Femur (tissue), 1 donor: Measurements from ENCODE around the gene AUTS2.

Source experiments
- DNase-seq: peaks from one replicate; pipeline ENCODE4 v3.0.0-alpha.2; 2017

Gene AUTS2

DNA sequence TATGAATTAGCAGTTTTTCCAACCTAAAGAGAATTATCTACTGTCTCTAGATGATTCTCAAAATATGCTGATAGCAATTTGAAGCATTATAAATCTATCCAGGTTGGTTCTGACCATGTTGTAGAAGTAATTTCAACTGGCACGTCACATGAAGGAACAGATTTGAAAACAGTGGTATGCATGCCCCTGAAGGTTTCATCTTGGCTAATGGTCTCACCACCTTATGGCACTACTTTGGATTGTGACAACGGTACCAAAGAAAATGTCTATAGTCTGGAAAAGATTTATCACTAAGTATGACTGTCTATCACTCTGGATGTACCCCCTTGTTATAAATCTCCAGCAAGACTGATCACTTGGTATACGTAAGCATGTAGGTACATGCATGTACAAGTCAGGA is 810.6 kb downstream of the AUTS2 start:
- DNase-seq = no peak

DNA sequence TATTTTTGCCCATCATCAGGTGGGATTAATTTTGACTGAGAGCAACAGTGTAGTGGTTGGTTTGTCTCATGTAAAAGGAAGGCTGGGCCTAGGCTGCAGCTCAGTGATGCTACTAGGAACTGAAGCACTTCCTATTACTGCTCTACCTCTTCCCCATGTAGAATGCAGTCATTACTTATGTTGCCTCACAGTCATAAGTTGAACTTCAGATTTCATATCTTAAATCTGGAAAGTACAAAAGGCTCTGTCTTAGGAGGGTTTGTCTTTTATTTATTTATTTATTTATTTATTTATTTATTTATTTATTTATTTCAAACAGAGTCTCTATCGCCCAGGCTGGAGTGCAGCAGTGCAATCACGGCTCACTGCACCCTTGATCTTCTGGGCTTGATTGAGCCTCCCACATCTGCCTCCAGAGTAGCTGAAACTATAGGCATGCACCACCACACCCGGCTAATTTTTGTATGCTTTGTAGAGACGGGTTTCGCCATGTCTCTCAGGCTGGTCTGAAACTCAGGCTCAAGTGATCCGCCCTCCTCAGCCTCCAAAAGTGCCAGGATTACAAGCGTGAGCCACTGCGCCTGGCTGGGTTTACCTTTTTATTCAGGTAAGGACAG is 812.0 kb downstream of the AUTS2 start:
- no peak for DNase-seq

DNA sequence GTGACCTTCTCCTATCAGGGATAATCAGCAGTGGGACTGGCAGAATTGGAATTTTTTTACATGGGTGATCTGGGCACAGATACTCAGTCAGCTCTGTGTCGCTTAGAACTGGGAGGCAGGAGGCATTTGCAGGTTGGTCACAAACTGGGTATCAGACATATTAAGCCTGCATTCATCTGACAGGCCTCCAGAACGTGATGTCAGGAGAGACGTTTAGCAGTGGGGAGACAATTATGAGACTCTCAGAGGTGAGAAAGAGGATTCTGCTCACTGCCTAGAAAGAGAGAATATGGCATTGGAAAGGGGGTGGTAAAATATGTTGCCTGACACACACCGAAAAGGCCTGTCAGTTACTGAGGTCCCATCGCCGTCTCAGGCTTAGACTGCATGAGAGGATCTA is 816.1 kb downstream of the AUTS2 start:
- no peak for DNase-seq

DNA sequence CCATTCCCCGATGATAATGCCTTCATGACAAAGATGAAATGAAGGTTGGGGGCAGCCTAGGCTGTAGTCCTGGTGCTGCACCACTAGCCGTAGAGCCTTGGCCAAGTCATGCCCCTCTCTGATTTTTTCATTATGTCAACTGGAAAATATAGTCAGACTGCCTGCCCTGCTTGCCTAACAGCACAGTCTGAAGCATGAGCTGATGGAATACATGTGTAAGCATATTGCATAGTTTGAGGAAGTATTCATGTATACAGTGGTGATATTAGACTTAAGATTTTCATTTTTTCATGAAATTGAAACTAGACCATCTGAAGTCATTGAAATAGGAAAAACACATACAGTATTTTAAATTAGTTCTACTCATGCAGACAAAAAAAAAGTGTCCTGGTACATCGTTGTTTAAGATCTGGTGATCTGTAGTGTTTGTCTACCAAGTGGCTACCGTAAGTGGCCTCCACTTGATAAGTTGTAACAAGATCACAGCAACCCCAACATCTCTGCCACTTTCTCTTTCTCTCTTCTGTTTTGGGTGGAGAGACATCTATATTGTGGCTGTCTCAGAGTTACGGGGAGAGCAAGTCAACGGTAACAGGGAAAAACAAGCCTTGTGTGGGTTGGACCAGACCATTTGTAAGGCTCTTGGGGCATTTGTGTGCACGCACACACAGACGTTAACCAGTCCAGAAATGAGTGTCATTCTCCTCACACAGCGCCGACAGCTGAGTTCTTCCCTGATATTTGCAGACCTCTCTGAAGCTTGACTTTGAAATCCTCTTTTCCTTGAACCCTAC is 817.1 kb downstream of the AUTS2 start:
- DNase-seq = no peak

DNA sequence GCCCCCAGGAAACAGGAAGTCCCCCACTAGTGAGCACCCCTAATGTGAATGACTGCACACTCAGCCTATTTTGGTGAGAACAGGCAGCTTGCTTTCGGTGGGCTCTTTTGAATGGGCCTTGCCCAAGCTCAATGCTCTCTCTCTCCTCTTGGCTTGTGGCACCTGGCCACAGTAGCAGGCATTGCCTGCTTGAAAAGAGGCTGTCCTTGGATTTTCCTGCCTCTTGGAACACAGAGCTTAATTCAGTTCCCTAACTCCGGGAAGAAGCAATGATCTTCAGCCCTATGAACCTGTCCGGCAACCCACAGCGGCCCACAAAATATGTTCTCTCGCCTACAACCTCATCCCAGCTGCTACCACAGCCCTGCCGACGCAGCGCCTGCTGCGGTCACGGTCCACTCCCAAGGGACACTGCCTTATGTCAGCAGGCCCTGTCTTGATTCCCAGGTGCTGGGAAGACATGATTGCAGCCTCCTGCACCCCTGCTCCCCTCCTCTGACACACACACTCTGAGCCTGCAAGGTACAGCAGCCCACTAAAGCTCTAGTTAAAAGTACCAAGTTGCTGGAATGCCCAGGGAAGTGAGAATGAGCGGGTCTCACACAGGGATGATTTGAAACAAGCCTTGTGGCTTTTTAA is 818.2 kb downstream of the AUTS2 start:
- DNase-seq = peak; percentile 59

DNA sequence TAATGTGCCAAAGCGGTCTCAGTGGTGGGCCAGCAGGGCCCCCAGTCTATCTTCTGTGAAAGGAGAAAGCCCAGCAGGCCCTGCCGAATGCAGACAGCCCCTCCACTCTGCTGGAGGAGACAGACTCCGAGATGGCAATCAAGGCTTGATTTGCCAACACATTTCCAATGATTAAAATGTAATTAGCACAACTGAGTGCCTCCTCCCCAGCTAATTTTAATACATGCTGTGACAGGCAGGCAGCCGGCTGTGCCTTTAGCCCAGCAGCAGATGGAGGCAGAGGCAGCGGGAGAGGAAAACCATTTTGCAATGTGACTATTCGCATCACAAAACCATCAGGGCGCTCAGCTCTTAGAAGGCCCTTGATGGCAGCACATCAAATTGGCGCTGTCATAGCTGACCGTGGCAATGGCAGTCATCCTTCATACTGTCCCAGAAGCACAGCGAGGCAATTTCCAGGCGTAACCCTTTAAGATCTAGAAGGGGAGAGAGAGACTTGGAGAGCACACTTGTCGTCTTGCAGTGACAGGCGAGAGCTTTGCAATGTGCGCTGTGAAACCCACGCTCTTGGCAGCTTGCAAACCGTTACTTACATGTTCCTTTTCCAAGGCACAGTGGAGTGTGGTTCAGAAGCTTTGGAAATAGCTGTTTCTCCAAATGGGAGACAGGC is 818.8 kb downstream of the AUTS2 start:
- peak; percentile 41 for DNase-seq

DNA sequence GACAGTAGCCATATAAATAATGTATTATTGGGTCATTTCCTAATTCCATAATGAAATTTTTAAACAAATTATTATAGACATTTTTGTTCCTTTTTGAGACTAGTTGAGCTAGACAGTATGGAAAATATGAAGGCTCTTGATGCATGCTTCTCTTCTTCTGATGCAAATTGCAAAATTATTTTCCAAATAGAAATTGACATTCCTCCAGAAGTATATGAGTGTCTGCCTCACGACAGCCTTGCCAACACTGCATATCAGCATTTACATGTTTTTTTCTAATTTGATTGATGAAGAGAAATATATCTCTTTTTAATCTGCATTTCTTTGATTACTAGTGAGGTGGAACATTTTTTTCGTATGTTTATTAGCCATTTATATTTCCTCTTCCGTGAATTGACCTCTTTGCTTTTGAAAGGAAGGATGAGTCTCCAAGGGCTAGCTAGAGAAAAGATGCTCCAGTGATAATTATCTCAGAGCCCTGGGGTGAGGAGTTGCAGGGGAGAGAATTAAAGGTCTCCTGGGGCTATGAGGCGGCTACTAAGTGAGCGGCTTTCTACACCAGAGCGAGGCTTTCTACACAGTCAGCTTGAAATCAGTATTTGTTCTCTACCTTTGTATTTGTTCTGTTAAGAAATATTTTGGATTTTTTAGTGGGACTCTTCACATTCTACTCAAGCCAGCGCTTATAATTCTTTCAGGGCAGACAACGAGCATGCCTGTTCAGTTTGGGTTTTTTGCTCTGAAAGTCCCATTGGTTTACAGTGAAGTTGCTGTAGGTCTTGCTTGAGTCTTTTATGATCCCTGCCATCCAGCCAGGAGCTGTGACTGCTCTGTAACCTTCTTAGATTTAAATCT is 821.5 kb downstream of the AUTS2 start:
- no peak for DNase-seq

DNA sequence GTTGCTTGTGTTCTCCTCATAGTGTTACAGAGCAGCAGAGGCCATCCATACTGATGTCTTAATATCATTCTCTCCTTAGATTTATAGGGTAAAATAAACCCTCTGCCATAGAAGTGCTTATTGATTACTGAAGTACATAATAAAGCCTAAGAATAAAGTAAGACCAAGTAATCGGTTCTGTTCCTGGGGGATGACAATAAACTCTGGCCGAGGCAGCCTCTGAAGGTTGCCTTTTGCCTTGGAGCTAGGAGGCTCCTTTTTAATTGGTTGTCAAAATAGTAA is 822.0 kb downstream of the AUTS2 start:
- DNase-seq = no peak

DNA sequence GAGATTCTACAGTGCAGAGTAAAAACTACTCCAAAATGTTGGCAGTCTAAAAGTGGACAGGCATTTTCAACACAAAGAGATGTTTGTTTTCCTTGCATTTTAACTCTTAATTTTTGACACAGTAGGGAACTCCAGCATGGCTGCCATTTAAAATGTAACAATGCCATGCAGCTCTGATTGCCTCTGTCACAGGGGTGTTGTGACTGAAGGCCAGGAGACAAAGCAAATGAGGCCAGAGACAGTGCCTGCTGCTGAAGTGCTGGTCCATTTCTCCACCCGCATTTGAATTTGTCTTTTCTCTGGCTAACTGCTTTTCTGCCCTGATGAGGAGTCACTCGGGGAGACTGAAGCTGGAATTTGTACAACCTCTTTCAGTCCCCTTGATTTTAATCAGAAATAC is 823.0 kb downstream of the AUTS2 start:
- no peak for DNase-seq

DNA sequence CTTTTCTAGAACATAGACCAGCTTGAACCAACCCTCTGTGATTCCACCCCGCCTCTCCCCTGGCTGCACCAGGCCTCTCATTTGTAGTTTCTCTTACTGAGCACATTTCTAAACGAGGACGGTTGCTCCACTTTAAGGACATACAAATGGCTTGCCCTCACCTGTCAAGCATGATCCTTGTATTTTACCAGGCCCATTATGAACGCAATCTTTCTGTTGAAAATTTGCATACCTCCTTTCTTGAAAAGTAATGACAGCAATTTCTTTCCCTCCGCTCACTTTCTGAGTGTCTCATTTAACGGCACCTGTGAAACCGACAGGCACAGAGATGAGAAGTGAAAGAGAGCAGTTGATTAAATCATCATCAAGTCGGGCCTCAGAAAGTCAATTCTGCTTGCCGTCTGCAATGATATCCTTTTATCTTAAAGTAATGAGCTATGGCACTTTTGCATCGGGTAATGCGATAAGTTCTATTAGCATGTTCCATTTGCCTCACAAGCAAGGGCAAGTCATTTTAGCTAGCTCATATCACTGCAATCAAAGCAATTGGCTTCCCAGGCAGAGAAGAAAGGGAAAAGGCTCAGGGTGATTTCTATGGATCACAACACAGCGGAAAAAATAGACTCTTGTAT is 828.1 kb downstream of the AUTS2 start:
- no peak for DNase-seq

DNA sequence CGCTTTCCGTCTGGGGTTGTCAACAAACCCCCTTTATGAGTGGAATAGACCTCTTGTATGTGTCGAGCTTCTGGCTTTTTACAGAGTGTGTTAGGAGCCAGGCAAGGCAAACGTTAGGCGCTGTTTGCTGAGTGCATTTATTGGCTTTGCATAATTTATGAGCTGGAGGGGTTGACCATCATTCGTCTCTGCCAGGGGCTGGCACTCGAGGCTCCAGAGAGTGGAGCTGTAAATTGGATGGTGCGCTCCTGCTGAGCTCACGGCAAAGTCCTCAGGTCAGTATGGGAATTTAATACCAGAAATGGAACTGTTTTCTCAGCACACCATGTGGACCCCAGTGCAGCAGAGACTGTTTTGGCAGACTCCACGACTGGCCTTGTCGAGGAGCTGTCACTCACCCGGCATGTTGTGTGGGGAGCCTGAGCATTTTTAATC is 834.3 kb downstream of the AUTS2 start:
- peak; percentile 48 for DNase-seq

DNA sequence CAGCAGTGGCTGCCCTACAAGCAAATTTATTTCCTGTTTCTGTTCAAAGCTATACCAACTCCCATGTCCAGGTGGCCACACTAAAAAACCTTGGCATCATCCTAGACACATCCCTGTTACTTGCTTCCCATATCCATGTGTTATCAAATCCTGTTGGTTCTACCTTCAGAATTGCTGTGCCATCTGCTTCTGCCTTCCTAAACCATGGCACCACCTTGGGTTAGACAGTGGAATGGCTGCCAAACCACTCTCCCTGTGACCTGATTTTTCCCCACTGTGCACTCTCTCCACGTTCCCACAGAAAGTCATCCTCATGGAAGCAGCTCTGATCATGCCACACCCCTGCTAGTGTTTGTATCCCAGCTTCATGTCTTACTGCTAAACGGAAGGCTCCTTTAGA is 836.1 kb downstream of the AUTS2 start:
- no peak for DNase-seq

DNA sequence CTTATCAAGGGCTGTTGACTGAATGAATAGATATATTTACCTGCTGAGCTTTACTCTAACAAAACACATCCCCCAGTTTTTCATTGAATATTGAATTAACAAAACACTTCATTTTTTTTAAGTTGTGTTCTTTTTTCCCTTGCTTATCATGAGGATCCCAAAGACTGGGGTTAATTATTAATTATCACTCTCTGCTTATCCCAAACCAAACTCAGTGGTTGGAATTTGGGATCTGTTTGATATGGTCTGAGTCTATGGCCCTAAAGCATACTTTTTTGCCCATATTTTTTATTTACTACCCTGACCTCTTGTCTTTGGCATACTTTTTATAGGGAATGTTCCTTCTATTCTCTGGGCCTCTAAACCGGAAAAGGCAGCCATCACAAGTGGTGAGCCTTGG is 836.5 kb downstream of the AUTS2 start:
- DNase-seq = no peak

DNA sequence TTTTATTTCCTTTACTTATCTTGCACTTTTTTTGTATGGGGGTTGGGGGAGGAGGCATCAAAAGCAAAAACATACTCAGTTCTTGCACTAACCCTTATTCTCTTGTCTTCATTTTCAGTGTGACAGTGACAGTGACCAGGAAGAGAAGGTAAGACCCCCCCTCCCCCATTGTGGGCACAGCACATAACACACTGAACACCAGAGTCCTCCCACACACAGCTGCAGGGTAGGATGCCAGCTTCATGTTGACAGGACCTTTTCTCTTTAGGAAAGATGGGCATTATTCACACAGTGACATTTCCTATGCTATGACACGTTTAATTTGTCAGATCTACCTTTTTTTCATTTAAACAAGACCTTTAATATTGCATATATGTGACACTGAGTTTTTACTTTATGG is 837.4 kb downstream of the AUTS2 start:
- DNase-seq = no peak

DNA sequence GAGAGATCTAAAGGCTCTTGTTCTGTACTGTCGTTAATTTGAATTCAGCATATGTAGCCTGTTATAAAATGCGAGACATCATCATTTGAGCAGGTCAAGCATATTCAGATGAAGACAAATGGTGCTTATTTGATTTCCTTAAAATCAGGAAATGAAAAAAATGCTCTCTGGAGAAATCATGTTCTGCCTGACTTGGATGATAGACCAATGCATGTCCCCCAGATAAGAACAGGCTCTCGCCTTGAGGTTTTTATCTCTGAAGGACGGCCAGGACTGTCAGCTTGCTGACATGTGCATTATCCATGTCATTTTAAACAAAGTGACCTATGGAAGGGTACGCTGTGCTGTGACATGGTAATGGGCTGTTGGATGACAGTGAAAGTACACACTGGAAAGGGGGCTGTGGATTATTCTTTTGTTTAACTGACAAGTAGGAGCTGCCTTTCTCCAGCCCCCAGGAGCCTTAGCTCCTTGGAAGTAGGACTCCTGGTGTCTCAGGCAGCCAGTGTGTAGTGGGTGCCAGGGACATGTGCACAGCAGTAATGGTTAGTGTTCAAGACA is 838.6 kb downstream of the AUTS2 start:
- no peak for DNase-seq

DNA sequence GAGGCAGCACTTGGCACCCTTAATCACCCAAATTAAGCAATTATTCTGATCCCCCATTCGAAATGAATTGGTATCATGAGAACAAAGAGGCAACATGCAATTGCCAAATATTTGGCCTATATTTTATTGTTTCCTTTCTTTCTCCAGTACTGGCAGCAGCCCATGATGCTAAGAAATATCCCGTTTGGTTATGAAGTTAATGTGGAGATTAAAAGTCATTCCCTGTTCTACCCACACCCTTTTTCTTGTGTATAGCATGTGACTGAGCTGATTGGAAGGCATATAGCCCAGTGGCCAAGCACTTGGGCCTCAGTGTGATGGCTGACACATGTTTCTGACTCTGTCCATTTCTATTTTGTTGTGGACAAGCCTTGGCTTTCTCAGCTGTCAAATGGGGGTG is 841.4 kb downstream of the AUTS2 start:
- no peak for DNase-seq

DNA sequence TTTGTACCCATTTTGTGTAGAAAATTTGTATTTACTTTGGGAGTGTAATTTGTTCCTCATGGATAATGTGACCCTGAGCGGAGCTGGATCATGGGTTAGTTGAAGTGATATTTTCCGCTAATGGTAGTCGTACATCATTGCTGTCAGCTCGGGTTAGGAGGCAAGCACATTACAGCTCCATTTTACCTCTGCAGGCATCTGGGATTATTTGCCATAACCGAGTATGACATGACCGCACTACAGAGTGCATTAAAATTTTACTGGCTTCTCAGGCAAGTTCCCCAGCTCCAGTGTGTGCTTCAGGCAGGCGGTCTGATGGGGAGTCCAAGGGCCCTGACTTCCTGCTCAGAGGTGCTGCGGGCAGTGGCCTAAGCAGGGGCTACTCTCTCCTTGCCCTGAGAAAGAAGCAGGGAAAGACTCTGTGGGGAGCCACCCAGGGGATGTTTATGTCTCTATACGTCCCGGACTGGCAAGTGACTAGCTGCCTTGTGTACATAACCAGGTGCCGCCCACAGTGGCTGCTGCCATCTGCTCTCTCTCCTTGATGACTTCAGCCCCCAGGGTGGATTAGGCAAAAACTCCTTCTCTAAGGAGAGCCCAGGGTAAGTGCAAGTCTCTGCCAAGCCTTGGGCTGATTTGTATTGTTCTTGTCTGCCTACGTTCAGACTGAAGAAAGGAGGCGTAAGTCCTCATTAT is 848.3 kb downstream of the AUTS2 start:
- DNase-seq = no peak

DNA sequence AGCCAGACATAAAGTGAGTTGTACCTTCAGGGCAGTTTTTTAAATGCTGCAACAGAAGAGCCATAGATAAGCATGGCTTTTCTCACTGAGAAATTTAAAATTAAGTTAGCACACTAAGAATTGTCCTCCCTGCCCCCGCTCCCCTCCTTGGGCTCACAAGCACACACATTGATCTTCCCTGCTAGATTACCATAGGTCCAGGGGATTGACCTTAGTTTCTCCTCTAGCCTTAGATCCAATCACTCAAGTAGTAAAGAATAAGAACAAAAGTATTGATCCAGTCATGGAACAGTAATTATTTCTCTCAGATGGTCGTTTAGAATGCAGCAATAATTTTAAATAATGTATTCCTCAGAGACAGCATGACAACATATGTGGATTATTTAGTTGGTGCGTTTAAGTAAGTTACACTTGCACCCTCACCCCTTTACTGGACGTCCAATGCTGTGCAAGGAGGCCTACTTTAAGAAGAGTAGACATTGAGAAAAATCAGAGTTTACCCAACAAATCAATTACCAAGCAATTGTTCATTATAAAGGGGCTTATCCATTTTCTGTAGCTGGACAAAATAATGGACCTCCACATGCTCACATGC is 850.1 kb downstream of the AUTS2 start:
- DNase-seq = no peak

DNA sequence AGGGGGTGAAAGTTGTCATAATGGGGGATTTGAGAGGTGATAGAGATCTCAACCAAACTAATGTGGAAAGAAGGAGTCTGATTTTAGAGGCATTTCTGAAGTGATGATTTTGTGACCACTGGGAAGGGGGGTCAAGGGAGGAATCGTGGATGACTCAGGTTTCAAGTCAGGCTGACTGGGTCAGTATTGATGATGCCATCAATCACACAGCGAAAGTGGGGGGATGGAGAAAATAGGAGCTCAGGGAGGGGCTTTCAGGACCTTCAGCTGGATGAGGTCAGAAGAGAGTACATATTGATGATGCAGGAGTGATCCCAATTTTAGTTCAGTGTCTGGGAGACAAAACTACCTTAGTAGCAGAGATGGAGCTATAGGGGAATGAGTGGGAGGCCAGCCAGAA is 852.5 kb downstream of the AUTS2 start:
- DNase-seq = no peak

DNA sequence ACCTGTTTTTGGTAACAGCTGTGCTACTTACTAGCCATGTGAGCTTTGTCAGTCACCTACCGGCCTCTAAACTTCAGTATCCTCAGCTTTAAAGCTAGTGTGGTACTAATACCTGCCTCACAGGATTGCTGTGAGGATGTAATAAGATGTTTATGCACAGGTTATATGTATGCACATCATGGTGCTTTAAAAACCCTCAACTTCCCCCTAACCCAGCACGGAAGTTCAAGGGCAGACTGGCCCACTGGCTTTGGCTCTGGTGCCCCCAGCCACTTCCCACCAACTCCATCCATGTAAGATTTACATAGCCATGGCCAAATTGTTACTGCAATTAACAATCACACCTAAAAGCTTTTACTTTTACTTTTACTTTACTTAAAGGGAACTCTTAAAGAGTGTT is 857.6 kb downstream of the AUTS2 start:
- no peak for DNase-seq

DNA sequence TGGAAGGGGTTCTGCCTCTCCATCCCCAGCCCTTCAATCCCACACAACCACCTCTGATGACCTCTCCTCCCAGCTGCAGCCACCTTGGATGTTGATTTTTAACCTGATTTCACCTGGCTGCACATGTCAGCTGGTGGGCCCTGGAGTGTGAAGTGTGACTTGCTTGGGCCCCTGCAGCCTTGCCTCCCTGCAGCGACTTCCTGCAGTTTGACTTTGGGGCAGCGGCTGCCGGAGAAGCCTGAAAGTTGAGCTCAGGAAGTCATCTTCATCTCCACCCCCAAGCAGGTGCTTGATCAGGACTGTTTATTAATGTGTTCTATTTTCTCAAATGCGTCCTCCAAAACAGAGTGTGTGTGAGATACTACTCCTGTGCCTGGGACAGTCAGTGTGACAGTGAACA is 858.4 kb downstream of the AUTS2 start:
- DNase-seq = peak; percentile 31
